MM.1S (cell line): ENCODE measurements around the gene GBP2.

Source experiments
- EZH2 ChIP-seq: fragments of 300-600 bp; sonication (generic); optimal IDR thresholded peaks from 2 replicates; pipeline ENCODE3; 2017; ENCODE audit warnings: low read depth, mild to moderate bottlenecking, antibody characterized with exemption, low read length, mixed read lengths
- EZH2phosphoT487 ChIP-seq: fragments of 300-600 bp; sonication (generic); IDR thresholded peaks from 2 replicates; pipeline ENCODE4 v1.6.1; 2018; ENCODE audit warnings: antibody characterized with exemption, low read length
- TF ChIP-seq, protein P1 (sequence below): fragments of 300-600 bp; sonication (generic); IDR thresholded peaks from 2 replicates; pipeline ENCODE4 v1.5.1; 2016; ENCODE audit warnings: antibody characterized with exemption, low read length, mixed read lengths

GRCh38 chr1:89112871-89113613, 12.9 kb downstream of the GBP2 start:
- TF ChIP-seq, protein P1, sequence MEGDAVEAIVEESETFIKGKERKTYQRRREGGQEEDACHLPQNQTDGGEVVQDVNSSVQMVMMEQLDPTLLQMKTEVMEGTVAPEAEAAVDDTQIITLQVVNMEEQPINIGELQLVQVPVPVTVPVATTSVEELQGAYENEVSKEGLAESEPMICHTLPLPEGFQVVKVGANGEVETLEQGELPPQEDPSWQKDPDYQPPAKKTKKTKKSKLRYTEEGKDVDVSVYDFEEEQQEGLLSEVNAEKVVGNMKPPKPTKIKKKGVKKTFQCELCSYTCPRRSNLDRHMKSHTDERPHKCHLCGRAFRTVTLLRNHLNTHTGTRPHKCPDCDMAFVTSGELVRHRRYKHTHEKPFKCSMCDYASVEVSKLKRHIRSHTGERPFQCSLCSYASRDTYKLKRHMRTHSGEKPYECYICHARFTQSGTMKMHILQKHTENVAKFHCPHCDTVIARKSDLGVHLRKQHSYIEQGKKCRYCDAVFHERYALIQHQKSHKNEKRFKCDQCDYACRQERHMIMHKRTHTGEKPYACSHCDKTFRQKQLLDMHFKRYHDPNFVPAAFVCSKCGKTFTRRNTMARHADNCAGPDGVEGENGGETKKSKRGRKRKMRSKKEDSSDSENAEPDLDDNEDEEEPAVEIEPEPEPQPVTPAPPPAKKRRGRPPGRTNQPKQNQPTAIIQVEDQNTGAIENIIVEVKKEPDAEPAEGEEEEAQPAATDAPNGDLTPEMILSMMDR: no peak
- no peak for TF ChIP-seq EZH2
- TF ChIP-seq EZH2phosphoT487: no peak
